HEK293 (cell line): Measurements from ENCODE around the gene MAP1B.

ENCODE experiments used
- CTCF ChIA-PET: fragments of 350-600 bp; formaldehyde crosslinking; extraction: SDS; loops from one replicate; lab custom pipeline; 2021; ENCODE audit warnings: antibody characterized with exemption; lab: Yijun Ruan, JAX
- POLR2A ChIA-PET: fragments of 300-600 bp; formaldehyde crosslinking; extraction: SDS; loops from one replicate; lab custom pipeline; 2020; ENCODE audit warnings: antibody characterized with exemption, inconsistent platforms; lab: Yijun Ruan, JAX
- H3K27ac ChIP-seq: fragments of 200-500 bp; sonication (Bioruptor generic); 2 replicates; pipeline ENCODE4 v1.5.1; 2014; ENCODE audit warnings: low read depth, low read length, control low read depth, inconsistent platforms; ENCODE audit errors: extremely low read depth
- H3K36me3 ChIP-seq, 2 experiments: fragments of 200-500 bp in 1 of 2; sonication (Bioruptor generic) in 1 of 2; 1 replicate in 1 of 2; 2 replicates in 1 of 2; pipeline ENCODE4 v1.5.1; 2014 to 2017; ENCODE audit warnings: inconsistent platforms in 2 of 2, low read length in 2 of 2; ENCODE audit not compliant: control insufficient read depth in 2 of 2, insufficient read depth in 1 of 2
- H3K4me1 ChIP-seq: fragments of 200-500 bp; sonication (Bioruptor generic); 2 replicates; pipeline ENCODE4 v1.5.1; 2014; ENCODE audit warnings: mild to moderate bottlenecking, low read length, inconsistent platforms; ENCODE audit not compliant: control insufficient read depth, insufficient read depth
- H3K4me3 ChIP-seq: 2 replicates; pipeline ENCODE4 v1.5.1; 2011; ENCODE audit warnings: low read depth, mild to moderate bottlenecking, control low read depth, low read length, moderate library complexity
- H3K9me3 ChIP-seq: fragments of 200-500 bp; sonication (Bioruptor generic); 2 replicates; pipeline ENCODE4 v1.5.1; 2014; ENCODE audit warnings: low read depth, low read length, inconsistent platforms; ENCODE audit not compliant: control insufficient read depth, insufficient read depth
- CTCF ChIP-seq: fragments of 450-650 bp; formaldehyde crosslinking; IDR thresholded peaks from 2 replicates; pipeline ENCODE4 v1.5.1; 2016; ENCODE audit warnings: missing biosample characterization, missing genetic modification characterization
- GLIS1 ChIP-seq: fragments of 450-650 bp; formaldehyde crosslinking; IDR thresholded peaks from 2 replicates; pipeline ENCODE4 v1.5.1; 2016; ENCODE audit warnings: missing biosample characterization, missing genetic modification characterization
- KLF10 ChIP-seq: fragments of 450-650 bp; IDR thresholded peaks from 2 replicates; pipeline ENCODE4 v1.5.1; 2018; ENCODE audit warnings: missing biosample characterization, mild to moderate bottlenecking, missing genetic modification characterization
- MZF1 ChIP-seq: fragments of 450-650 bp; formaldehyde crosslinking; IDR thresholded peaks from 2 replicates; pipeline ENCODE4 v1.5.1; 2017; ENCODE audit warnings: missing biosample characterization, missing genetic modification characterization, borderline replicate concordance
- ZBTB48 ChIP-seq: fragments of 450-650 bp; formaldehyde crosslinking; IDR thresholded peaks from 2 replicates; pipeline ENCODE4 v1.5.1; 2016; ENCODE audit warnings: missing biosample characterization, missing genetic modification characterization
- ZNF202 ChIP-seq: fragments of 450-650 bp; formaldehyde crosslinking; IDR thresholded peaks from 2 replicates; pipeline ENCODE4 v1.5.1; 2016; ENCODE audit warnings: missing biosample characterization, missing genetic modification characterization, borderline replicate concordance
- ZNF223 ChIP-seq: fragments of 450-650 bp; formaldehyde crosslinking; IDR thresholded peaks from 2 replicates; pipeline ENCODE4 v1.5.1; 2016; ENCODE audit warnings: missing biosample characterization, missing genetic modification characterization
- ZNF521 ChIP-seq: fragments of 450-650 bp; formaldehyde crosslinking; IDR thresholded peaks from 2 replicates; pipeline ENCODE4 v1.5.1; 2017; ENCODE audit warnings: missing biosample characterization, mild to moderate bottlenecking, missing genetic modification characterization
- ZNF654 ChIP-seq: fragments of 450-650 bp; formaldehyde crosslinking; IDR thresholded peaks from 2 replicates; pipeline ENCODE4 v1.5.1; 2016; ENCODE audit warnings: low read depth, missing biosample characterization, missing genetic modification characterization
- ZNF747 ChIP-seq: fragments of 450-650 bp; formaldehyde crosslinking; IDR thresholded peaks from 2 replicates; pipeline ENCODE4 v1.5.1; 2016; ENCODE audit warnings: missing biosample characterization, missing genetic modification characterization
- ZNF768 ChIP-seq: fragments of 450-650 bp; formaldehyde crosslinking; IDR thresholded peaks from 2 replicates; pipeline ENCODE4 v1.5.1; 2018; ENCODE audit warnings: missing biosample characterization, mild to moderate bottlenecking, missing genetic modification characterization
- ZNF776 ChIP-seq: fragments of 450-650 bp; formaldehyde crosslinking; IDR thresholded peaks from 2 replicates; pipeline ENCODE4 v1.5.0; 2017; ENCODE audit warnings: missing biosample characterization, missing genetic modification characterization, borderline replicate concordance
- ZSCAN30 ChIP-seq: fragments of 450-650 bp; IDR thresholded peaks from 2 replicates; pipeline ENCODE4 v1.5.1; 2018; ENCODE audit warnings: missing biosample characterization, mild to moderate bottlenecking, missing genetic modification characterization, moderate library complexity
- TF ChIP-seq, protein P1 (sequence below): fragments of 450-650 bp; formaldehyde crosslinking; IDR thresholded peaks from 2 replicates; pipeline ENCODE4 v1.5.1; 2016; ENCODE audit warnings: missing biosample characterization, missing genetic modification characterization
- TF ChIP-seq, protein P2 (sequence below): fragments of 450-650 bp; formaldehyde crosslinking; IDR thresholded peaks from 2 replicates; pipeline ENCODE4 v1.5.1; 2017; ENCODE audit warnings: missing biosample characterization, missing genetic modification characterization
- TF ChIP-seq, protein P3 (sequence below): fragments of 450-650 bp; formaldehyde crosslinking; IDR thresholded peaks from 2 replicates; pipeline ENCODE4 v1.5.1; 2016; ENCODE audit warnings: missing biosample characterization, missing genetic modification characterization

Gene MAP1B

GRCh38 chr5:72209147-72210115 is 102.2 kb downstream of the MAP1B start (continued):
- TF ChIP-seq GLIS1 (tag by site-specific recombination) = peak; percentile 88
- TF ChIP-seq, protein P1, sequence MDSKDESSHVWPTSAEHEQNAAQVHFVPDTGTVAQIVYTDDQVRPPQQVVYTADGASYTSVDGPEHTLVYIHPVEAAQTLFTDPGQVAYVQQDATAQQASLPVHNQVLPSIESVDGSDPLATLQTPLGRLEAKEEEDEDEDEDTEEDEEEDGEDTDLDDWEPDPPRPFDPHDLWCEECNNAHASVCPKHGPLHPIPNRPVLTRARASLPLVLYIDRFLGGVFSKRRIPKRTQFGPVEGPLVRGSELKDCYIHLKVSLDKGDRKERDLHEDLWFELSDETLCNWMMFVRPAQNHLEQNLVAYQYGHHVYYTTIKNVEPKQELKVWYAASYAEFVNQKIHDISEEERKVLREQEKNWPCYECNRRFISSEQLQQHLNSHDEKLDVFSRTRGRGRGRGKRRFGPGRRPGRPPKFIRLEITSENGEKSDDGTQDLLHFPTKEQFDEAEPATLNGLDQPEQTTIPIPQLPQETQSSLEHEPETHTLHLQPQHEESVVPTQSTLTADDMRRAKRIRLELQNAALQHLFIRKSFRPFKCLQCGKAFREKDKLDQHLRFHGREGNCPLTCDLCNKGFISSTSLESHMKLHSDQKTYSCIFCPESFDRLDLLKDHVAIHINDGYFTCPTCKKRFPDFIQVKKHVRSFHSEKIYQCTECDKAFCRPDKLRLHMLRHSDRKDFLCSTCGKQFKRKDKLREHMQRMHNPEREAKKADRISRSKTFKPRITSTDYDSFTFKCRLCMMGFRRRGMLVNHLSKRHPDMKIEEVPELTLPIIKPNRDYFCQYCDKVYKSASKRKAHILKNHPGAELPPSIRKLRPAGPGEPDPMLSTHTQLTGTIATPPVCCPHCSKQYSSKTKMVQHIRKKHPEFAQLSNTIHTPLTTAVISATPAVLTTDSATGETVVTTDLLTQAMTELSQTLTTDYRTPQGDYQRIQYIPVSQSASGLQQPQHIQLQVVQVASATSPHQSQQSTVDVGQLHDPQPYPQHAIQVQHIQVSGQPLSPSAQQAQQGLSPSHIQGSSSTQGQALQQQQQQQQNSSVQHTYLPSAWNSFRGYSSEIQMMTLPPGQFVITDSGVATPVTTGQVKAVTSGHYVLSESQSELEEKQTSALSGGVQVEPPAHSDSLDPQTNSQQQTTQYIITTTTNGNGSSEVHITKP (tag by site-specific recombination) = peak; percentile 62

- Histone ChIP-seq H3K4me3 (no peak overlapping the region), H3K27ac (no peak overlapping the region), H3K9me3 (no peaks in the 10 kb centered on the region), H3K36me3 (peaks cover 0 to 16% of the 10 kb centered on the region in 2 experiments; a peak in 2 of 3 replicates), H3K4me1 (peaks cover 18% of the 10 kb centered on the region)
- ChIA-PET CTCF (interaction anchor here (0.6 kb wide), 1 partner anchor 34 kb away, joined by 3 read pairs; no protein-coding TSS in a partner anchor), POLR2A (interaction anchor here (0.6 kb wide), 1 partner anchor 72 kb away, joined by 3 read pairs; no protein-coding TSS in a partner anchor)
- TF ChIP-seq ZNF776 = no peak
- no peak for TF ChIP-seq CTCF (tag by site-specific recombination)
- TF ChIP-seq ZNF521 (tag by site-specific recombination) = no peak
- no peak for TF ChIP-seq ZNF768 (tag by site-specific recombination)
- TF ChIP-seq ZNF223 (tag by site-specific recombination) = no peak
- no peak for TF ChIP-seq MZF1
- TF ChIP-seq KLF10 = no peak
- TF ChIP-seq, protein P2, sequence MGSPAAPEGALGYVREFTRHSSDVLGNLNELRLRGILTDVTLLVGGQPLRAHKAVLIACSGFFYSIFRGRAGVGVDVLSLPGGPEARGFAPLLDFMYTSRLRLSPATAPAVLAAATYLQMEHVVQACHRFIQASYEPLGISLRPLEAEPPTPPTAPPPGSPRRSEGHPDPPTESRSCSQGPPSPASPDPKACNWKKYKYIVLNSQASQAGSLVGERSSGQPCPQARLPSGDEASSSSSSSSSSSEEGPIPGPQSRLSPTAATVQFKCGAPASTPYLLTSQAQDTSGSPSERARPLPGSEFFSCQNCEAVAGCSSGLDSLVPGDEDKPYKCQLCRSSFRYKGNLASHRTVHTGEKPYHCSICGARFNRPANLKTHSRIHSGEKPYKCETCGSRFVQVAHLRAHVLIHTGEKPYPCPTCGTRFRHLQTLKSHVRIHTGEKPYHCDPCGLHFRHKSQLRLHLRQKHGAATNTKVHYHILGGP (tag by site-specific recombination) = no peak
- no peak for TF ChIP-seq ZSCAN30 (tag by site-specific recombination)
- TF ChIP-seq ZBTB48 (tag by site-specific recombination) = peak; percentile 55; the same call in 1 of the 2 replicates
- TF ChIP-seq, protein P3, sequence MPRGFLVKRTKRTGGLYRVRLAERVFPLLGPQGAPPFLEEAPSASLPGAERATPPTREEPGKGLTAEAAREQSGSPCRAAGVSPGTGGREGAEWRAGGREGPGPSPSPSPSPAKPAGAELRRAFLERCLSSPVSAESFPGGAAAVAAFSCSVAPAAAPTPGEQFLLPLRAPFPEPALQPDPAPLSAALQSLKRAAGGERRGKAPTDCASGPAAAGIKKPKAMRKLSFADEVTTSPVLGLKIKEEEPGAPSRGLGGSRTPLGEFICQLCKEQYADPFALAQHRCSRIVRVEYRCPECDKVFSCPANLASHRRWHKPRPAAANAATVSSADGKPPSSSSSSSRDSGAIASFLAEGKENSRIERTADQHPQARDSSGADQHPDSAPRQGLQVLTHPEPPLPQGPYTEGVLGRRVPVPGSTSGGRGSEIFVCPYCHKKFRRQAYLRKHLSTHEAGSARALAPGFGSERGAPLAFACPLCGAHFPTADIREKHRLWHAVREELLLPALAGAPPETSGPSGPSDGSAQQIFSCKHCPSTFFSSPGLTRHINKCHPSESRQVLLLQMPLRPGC (tag by site-specific recombination) = no peak
- TF ChIP-seq, protein P1 (tag by site-specific recombination) = peak; percentile 26; the same call in 1 of the 2 replicates
- TF ChIP-seq ZNF747 (tag by site-specific recombination) = no peak
- TF ChIP-seq ZNF654 (tag by site-specific recombination) = no peak
- TF ChIP-seq ZNF202 (tag by site-specific recombination) = no peak
Measured at GRCh38 chr5:72210888-72211678, 103.8 kb downstream of the MAP1B start.
